GM12878 (cell line): ENCODE results near the gene PAQR5. TPM values are rescaled to one million over a fixed set of nuclear protein-coding genes. Genes with fewer than 3 reads are reported as not detected.

Experiments used
- BACH1 ChIP-seq: fragments of 450-650 bp; IDR thresholded peaks from 2 replicates; pipeline ENCODE4 v1.6.1; 2017; ENCODE audit warnings: mild to moderate bottlenecking, borderline replicate concordance
- CEBPZ ChIP-seq: fragments of 150-350 bp; IDR thresholded peaks from 2 replicates; pipeline ENCODE4 v1.6.1; 2016; ENCODE audit warnings: low read depth, low read length
- CHD4 ChIP-seq: fragments of 200-600 bp; sonication (generic); IDR thresholded peaks from 2 replicates; pipeline ENCODE4 v1.6.1; 2016; ENCODE audit warnings: mild to moderate bottlenecking
- HSF1 ChIP-seq: fragments of 150-350 bp; IDR thresholded peaks from 2 replicates; pipeline ENCODE4 v1.6.1; 2014; ENCODE audit warnings: mild to moderate bottlenecking, low read depth, low read length
- IKZF1 ChIP-seq: fragments of 450-650 bp; conservative IDR thresholded peaks from 2 replicates; pipeline ENCODE4 v1.6.1; 2017; ENCODE audit warnings: antibody characterized with exemption, mild to moderate bottlenecking
- IRF5 ChIP-seq: fragments of 450-650 bp; IDR thresholded peaks from 2 replicates; pipeline ENCODE4 v1.6.1; 2017; ENCODE audit warnings: borderline replicate concordance
- KLF5 ChIP-seq: fragments of 450-650 bp; IDR thresholded peaks from 2 replicates; pipeline ENCODE4 v1.6.1; 2014; ENCODE audit warnings: mild to moderate bottlenecking; ENCODE audit not compliant: partially characterized antibody
- NRF1 ChIP-seq: conservative IDR thresholded peaks from 2 replicates; pipeline ENCODE4 v1.6.1; 2011; ENCODE audit warnings: mild to moderate bottlenecking, low read depth, low read length, improper control_type of control experiment
- RAD21 ChIP-seq: IDR thresholded peaks from 2 replicates; pipeline ENCODE4 v1.6.1; 2011; ENCODE audit warnings: mild to moderate bottlenecking, low read depth, low read length, moderate library complexity; ENCODE audit not compliant: insufficient read depth
- WRNIP1 ChIP-seq: IDR thresholded peaks from 2 replicates; pipeline ENCODE4 v1.6.1; 2011; ENCODE audit warnings: low read depth, low read length, improper control_type of control experiment, borderline replicate concordance
- ZNF622 ChIP-seq: fragments of 450-650 bp; IDR thresholded peaks from 2 replicates; pipeline ENCODE4 v1.6.1; 2017; ENCODE audit warnings: mild to moderate bottlenecking, inconsistent platforms
- polyA plus RNA-seq, 11 experiments: library from polyadenylated mRNA; depleted of rRNA in 4 of 11; unstranded in 6 of 11; stranded (reverse) in 5 of 11; fragments of >200 nt; fragmentation: Nextera tagmentation in 4 of 11; fragmentation: Illumina TruSeq in 1 of 11; extraction: Ambion mirVana in 4 of 11; extraction: Trizol in 1 of 11; gene quantifications; 1 replicate in 1 of 11; 2 replicates in 10 of 11; pipeline versions ENCODE4 v1.2.1 to v1.2.3, GENCODE V29; 2011 to 2016; ENCODE audit warnings: inconsistent platforms in 2 of 11, missing spikeins in 2 of 11, low read depth in 1 of 11
- total RNA-seq, 4 experiments: library from RNA; depleted of rRNA in 3 of 4; stranded (reverse); fragments of >200 nt in 3 of 4; fragmentation: Illumina TruSeq in 1 of 4; extraction: Trizol in 1 of 4; gene quantifications; 2 replicates each; pipeline versions ENCODE4 v1.2.1 to v1.2.3, GENCODE V29; 2013 to 2021
- TF ChIP-seq, protein P1 (sequence below): IDR thresholded peaks from 2 replicates; pipeline ENCODE4 v1.6.1; 2011; ENCODE audit warnings: mild to moderate bottlenecking, low read depth, low read length, moderate library complexity; ENCODE audit not compliant: insufficient replicate concordance

The PAQR5 gene
- total and polyA plus RNA-seq, 10 of the 15 experiments (the other 5 are each of a cell fraction or from before 2014, with no cell fraction given), result 0.02 to 0.03 TPM; not detected in 8

DNA sequence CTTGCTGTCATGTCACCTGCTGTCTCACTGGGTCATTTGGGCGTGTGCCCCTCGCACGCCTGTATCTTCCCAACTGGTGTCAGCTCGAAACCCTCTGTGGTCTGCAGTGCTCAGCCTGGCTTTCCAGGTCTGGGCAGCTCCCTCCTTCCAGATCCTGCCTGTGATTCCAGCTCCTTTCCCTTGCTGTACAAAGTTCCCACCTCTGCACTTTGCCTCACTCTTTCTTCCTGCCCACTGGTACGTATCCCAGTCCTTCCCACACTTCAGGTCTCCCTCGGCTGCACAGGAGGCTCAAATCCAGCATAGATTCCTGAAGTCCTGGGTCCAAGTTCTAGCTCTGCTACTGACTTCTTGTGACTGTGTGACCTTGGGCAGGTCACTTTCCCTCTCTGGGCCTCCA lies 2.1 kb upstream of the PAQR5 start (continued):
- TF ChIP-seq CEBPZ, result no peak
- no peak for TF ChIP-seq IKZF1
- no peak for TF ChIP-seq RAD21
- TF ChIP-seq, protein P1, sequence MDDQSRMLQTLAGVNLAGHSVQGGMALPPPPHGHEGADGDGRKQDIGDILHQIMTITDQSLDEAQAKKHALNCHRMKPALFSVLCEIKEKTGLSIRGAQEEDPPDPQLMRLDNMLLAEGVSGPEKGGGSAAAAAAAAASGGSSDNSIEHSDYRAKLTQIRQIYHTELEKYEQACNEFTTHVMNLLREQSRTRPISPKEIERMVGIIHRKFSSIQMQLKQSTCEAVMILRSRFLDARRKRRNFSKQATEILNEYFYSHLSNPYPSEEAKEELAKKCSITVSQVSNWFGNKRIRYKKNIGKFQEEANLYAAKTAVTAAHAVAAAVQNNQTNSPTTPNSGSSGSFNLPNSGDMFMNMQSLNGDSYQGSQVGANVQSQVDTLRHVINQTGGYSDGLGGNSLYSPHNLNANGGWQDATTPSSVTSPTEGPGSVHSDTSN, result no peak
- TF ChIP-seq CHD4, result no peak
- no peak for TF ChIP-seq ZNF622
- TF ChIP-seq IRF5, result no peak
- TF ChIP-seq HSF1, result no peak
- TF ChIP-seq KLF5, result no peak
- TF ChIP-seq BACH1, result no peak
- no peak for TF ChIP-seq WRNIP1
- no peak for TF ChIP-seq NRF1
